SK-N-SH (cell line): ENCODE data around the gene TCN1.

ENCODE experiments used
- CTCF ChIP-seq: fragments of 200-600 bp; sonication (generic); IDR thresholded peaks from 2 replicates; pipeline ENCODE4 v1.6.1; 2017; ENCODE audit warnings: antibody characterized with exemption, mild to moderate bottlenecking, moderate library complexity
- POLR2AphosphoS5 ChIP-seq: IDR thresholded peaks from 2 replicates; pipeline ENCODE4 v1.6.1; 2012; ENCODE audit warnings: low read depth, low read length
- REST ChIP-seq: IDR thresholded peaks from 2 replicates; pipeline ENCODE4 v1.6.1; 2012; ENCODE audit warnings: mild to moderate bottlenecking, low read depth, low read length, moderate library complexity
- TAF1 ChIP-seq: IDR thresholded peaks from 2 replicates; pipeline ENCODE4 v1.6.1; 2012; ENCODE audit warnings: low read depth, mild to moderate bottlenecking, low read length, moderate library complexity, borderline replicate concordance
- YY1 ChIP-seq: IDR thresholded peaks from 2 replicates; pipeline ENCODE4 v1.4.0; 2012; ENCODE audit warnings: low read depth, mild to moderate bottlenecking

- TF ChIP-seq TAF1 (no peak), CTCF (no peak), POLR2AphosphoS5 (no peak), REST (no peak), YY1 (no peak)
Observed at GRCh38 chr11:59898046-59898445, 31.8 kb upstream of the TCN1 start.
